SK-N-SH treated with all-trans-retinoic acid at 6 μM for 48 hours (cell line): ENCODE measurements around the gene KIAA1210.

Experiments used
- CREB5 ChIP-seq: fragments of 250-450 bp; sonication (Bioruptor Pico); IDR thresholded peaks from 2 replicates; pipeline ENCODE4 v1.5.1; 2020; ENCODE audit warnings: low read depth, mild to moderate bottlenecking, moderate library complexity
- ESRRG ChIP-seq: fragments of 250-450 bp; sonication (Bioruptor Pico); IDR thresholded peaks from 2 replicates; pipeline ENCODE4 v1.6.1; 2021; ENCODE audit warnings: mild to moderate bottlenecking
- GLIS3 ChIP-seq: fragments of 250-450 bp; sonication (Bioruptor Pico); IDR thresholded peaks from 2 replicates; pipeline ENCODE4 v1.5.0; 2020; ENCODE audit warnings: mild to moderate bottlenecking, moderate library complexity
- OSR1 ChIP-seq: fragments of 250-450 bp; sonication (Bioruptor Pico); IDR thresholded peaks from 2 replicates; pipeline ENCODE4 v1.8.0; 2022; ENCODE audit warnings: moderate library complexity, mild to moderate bottlenecking, inconsistent platforms
- PATZ1 ChIP-seq: fragments of 250-450 bp; sonication (Bioruptor Pico); IDR thresholded peaks from 2 replicates; pipeline ENCODE4 v1.8.0; 2020; ENCODE audit warnings: mild to moderate bottlenecking, moderate library complexity, borderline replicate concordance
- POU6F1 ChIP-seq: fragments of 250-450 bp; sonication (Bioruptor Pico); IDR thresholded peaks from 2 replicates; pipeline ENCODE4 v1.8.0; 2021; ENCODE audit warnings: low read depth, mild to moderate bottlenecking, moderate library complexity, borderline replicate concordance
- PPARA ChIP-seq: fragments of 250-450 bp; sonication (Bioruptor Pico); IDR thresholded peaks from 2 replicates; pipeline ENCODE4 v1.5.0; 2020; ENCODE audit warnings: mild to moderate bottlenecking, borderline replicate concordance
- RARB ChIP-seq: fragments of 250-450 bp; sonication (Bioruptor Pico); IDR thresholded peaks from 2 replicates; pipeline ENCODE4 v1.8.0; 2021; ENCODE audit warnings: mild to moderate bottlenecking, moderate library complexity
- SNAI2 ChIP-seq: fragments of 250-450 bp; sonication (Bioruptor Pico); IDR thresholded peaks from 2 replicates; pipeline ENCODE4 v1.5.0; 2020; ENCODE audit warnings: mild to moderate bottlenecking, moderate library complexity
- TOX ChIP-seq: fragments of 250-450 bp; sonication (Bioruptor Pico); IDR thresholded peaks from 2 replicates; pipeline ENCODE4 v1.8.0; 2021; ENCODE audit warnings: mild to moderate bottlenecking, moderate library complexity, borderline replicate concordance
- ZC3H10 ChIP-seq: fragments of 250-450 bp; sonication (Bioruptor Pico); IDR thresholded peaks from 2 replicates; pipeline ENCODE4 v1.5.1; 2021; ENCODE audit warnings: mild to moderate bottlenecking, moderate library complexity
- ZFP3 ChIP-seq: fragments of 250-450 bp; sonication (Bioruptor Pico); IDR thresholded peaks from 2 replicates; pipeline ENCODE4 v1.5.0; 2020; ENCODE audit warnings: mild to moderate bottlenecking, moderate library complexity
- ZFP30 ChIP-seq: fragments of 450-650 bp; formaldehyde crosslinking; IDR thresholded peaks from 2 replicates; pipeline ENCODE4 v1.5.0; 2022; ENCODE audit warnings: mild to moderate bottlenecking, moderate library complexity

- TF ChIP-seq PATZ1 (CRISPR knock-in tag) = no peak
- no peak for TF ChIP-seq SNAI2 (CRISPR knock-in tag)
- no peak for TF ChIP-seq ZFP30 (CRISPR knock-in tag)
- TF ChIP-seq ESRRG (CRISPR knock-in tag) = no peak
- TF ChIP-seq POU6F1 = no peak
- TF ChIP-seq RARB (CRISPR knock-in tag) = no peak
- TF ChIP-seq OSR1 (CRISPR knock-in tag) = no peak
- no peak for TF ChIP-seq TOX (CRISPR knock-in tag)
- no peak for TF ChIP-seq PPARA (CRISPR knock-in tag)
- no peak for TF ChIP-seq ZFP3 (CRISPR knock-in tag)
- TF ChIP-seq GLIS3 (CRISPR knock-in tag) = no peak
- TF ChIP-seq ZC3H10 (CRISPR knock-in tag) = no peak
- no peak for TF ChIP-seq CREB5 (CRISPR knock-in tag)
Measured at GRCh38 chrX:119069128-119069527, 58.5 kb downstream of the KIAA1210 start.
